Stimulated activated CD4-positive, alpha-beta T cell treated with anti-CD3 and anti-CD28 coated beads, Interleukin-4, amount 100 ng/mL, for 24 hours (primary cell): Measurements from ENCODE around the gene ZNF398.

Experiments used
- DNase-seq: peaks from one replicate; pipeline ENCODE4 v3.0.0-alpha.2; 2020

Gene ZNF398

GRCh38 chr7:149147752-149148653, 750 bp downstream of the ZNF398 start:
- peak; percentile 66 for DNase-seq

- no peak for DNase-seq
Measured at GRCh38 chr7:149150981-149151380, 3.7 kb downstream of the ZNF398 start.

- DNase-seq = no peak
Measured at GRCh38 chr7:149153346-149153745, 6.1 kb downstream of the ZNF398 start.

GRCh38 chr7:149154056-149154455, 6.8 kb downstream of the ZNF398 start:
- no peak for DNase-seq

- no peak for DNase-seq
Measured at GRCh38 chr7:149156898-149157297, 9.6 kb downstream of the ZNF398 start.

DNA sequence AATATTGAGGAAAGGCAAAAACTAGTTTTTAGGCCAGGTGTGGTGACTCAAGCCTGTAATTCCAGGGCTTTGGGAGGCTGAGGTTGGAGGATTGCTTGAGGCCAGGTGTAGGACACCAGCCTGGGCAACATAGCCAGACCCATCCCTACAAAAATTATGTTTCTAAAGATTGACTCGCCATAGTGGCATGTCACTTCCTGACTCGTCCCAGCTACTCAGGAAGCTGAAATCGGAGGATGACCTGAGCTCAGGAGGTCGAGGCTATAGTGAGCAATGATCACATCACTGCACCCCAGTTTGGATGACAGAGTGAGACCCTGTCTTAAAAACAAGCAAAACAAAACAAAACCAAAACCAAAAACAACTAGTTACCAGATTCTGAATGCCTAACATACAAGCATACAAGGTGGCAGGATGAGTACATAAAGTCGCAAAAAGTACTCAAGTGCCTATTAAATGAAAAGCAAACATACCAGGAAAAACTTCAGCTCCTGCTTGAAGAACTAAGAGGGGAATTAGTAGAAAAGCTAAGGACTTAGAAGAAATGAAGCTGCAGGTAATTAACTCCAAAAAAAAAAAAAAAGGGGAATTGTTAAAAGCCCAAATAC, 14.1 kb downstream of the ZNF398 start:
- DNase-seq = no peak

GRCh38 chr7:149166142-149166541, 18.9 kb downstream of the ZNF398 start:
- DNase-seq = no peak

DNA sequence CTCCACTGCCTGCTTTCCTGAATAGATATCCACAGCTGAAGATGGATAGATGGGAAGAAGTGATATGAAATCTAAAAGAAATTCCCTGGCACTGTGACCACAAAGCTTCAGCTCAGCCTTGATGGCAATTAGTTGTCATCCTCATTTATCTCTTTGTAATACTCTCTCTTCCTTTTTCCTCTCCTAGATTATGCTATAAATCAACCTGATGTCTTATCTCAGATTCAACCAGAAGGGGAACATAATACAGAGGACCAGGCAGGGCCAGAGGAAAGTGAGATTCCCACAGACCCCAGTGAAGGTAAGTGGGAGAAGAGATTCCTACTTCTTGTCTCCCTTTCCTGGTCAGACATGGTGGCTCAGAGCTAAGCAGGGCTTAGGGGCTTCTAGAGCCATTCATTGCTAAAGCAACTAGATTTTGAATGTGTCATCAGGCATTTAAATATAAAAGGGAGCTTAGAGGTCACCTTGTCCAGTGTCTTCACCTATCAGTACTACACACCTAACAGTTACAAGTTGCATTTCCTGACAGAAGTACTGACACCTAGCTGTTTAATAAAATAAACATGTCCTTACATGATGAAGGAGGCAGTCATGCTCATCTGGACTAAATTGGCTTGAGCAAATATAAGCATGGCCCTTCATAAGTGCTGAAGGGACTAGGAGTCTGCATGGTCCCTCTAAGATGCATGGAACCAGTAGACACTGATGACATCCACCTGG, 19.5 kb downstream of the ZNF398 start:
- no peak for DNase-seq

DNA sequence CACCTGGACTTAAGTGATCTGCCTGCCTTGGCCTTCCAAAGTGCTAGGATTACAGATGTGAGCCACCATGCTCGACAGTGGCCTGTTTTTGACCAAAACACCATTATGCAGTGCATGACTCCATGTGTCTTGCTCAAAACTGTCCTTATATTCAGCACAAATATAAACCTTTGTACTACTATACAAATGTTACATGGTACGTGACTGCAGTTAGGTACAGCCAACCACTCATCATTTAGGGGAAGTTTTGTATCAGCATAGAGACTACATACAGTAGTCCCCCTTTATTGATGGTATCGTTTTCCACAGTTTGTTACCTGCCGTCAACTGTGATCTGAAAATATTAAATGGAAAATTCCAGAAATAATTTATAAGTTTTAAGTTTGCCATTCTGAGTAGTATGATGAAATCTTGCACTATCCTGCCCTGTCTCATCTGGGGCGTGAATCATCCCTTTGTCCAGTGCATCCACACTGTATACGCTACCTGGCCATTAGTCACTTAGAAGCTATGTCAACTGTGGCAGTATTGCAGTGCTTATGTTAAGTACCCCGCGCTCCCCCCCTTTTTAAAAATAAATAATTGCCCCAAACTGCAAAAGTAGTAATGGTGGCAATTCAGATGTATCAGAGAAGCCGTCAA, 24.8 kb downstream of the ZNF398 start:
- DNase-seq = no peak

- DNase-seq = no peak
Measured at GRCh38 chr7:149172534-149172920, 25.3 kb downstream of the ZNF398 start.

DNA sequence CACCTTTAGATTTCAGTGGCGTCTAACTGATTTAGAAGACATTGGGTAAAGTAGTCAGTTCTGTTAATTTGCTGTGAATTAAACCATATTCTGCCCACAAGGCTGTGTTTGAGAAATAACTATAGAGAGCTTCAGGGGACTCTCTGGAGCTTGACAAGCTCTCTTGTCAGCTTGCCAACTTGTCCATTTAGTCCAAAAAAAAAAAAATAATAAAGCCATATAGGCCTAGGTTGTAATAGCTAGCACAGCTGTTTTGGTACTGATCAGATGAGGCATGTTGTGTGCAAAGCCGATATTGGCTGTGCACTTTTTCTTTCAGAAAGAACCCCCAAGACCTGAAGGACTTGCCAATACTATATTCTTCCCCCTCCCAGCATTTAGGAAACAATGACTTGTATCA, 27.9 kb downstream of the ZNF398 start:
- no peak for DNase-seq

GRCh38 chr7:149179241-149179640, 32.0 kb downstream of the ZNF398 start:
- no peak for DNase-seq

DNA sequence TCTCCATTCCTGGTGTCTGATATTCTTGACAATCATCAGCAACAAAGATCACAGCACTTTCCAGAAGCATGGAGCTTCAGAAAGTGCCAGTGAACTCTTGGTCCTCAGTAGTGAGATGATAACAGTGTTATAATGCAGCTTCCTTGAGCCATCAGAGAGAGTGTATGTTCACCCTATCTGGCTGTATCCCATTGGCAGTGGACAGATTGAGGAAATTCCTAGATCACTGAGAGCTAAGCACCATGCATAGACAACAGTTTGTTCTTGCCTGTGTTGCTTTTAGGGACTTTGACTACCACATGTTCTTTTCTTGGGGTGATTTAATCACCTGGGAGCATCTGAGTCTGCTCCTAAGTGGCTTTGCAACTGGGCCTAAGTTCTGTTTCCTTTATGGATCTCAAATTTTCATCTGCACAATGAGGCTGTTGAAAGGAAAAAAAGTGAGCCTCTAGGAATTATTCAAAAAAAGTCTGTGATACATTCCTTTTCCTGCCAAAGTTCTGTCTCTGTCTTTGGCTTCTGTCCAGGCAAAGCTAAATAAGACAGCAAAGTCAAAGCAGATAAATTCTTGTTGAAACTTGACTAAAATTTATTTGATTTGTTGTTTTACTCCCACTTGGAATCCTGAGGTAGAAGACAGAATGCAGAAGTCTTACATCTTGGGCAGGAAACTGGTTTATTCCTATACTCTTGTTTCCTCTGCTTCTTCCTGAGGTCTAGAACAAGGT, 33.6 kb downstream of the ZNF398 start:
- no peak for DNase-seq

DNA sequence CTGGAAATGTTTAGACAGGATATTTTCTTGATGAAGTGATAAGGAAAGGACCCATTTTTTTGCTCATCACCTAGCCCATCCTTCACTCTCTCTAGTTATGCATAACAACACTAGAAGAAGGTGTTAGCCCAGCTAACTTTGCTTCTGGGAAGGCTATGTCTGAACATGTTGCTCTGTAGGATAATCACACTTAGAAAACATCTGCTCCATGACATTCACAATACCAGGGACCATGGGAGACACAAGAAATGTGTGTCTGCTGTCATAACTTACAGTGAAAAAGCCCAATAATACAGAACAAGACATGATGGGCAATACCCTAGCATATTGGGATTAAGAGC, 34.2 kb downstream of the ZNF398 start:
- no peak for DNase-seq

GRCh38 chr7:149184274-149184673, 37.0 kb downstream of the ZNF398 start:
- no peak for DNase-seq

DNA sequence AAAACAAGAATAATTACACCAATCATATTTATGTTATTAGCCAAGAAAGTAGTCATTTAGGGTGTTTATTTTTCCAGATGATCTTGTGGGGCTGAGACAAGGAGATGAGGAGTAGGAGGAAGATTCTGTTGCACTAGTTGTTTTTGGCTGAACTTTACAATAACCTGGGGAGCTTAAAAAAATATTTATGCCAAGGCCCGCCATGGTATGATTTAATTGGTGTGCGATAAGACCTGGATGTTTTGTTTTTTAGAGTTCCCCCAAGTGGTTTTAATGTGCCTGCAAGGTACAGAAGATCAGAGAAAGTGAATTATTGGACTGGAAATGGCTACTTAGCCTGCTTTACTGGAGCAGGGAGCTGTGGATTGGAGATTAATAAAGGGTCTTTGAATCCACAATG, 41.0 kb downstream of the ZNF398 start:
- DNase-seq = no peak

- no peak for DNase-seq
Measured at GRCh38 chr7:149188637-149189259, 41.5 kb downstream of the ZNF398 start.

GRCh38 chr7:149191851-149192250, 44.6 kb downstream of the ZNF398 start:
- DNase-seq = no peak

GRCh38 chr7:149194799-149195179, 47.5 kb downstream of the ZNF398 start:
- DNase-seq = no peak

DNA sequence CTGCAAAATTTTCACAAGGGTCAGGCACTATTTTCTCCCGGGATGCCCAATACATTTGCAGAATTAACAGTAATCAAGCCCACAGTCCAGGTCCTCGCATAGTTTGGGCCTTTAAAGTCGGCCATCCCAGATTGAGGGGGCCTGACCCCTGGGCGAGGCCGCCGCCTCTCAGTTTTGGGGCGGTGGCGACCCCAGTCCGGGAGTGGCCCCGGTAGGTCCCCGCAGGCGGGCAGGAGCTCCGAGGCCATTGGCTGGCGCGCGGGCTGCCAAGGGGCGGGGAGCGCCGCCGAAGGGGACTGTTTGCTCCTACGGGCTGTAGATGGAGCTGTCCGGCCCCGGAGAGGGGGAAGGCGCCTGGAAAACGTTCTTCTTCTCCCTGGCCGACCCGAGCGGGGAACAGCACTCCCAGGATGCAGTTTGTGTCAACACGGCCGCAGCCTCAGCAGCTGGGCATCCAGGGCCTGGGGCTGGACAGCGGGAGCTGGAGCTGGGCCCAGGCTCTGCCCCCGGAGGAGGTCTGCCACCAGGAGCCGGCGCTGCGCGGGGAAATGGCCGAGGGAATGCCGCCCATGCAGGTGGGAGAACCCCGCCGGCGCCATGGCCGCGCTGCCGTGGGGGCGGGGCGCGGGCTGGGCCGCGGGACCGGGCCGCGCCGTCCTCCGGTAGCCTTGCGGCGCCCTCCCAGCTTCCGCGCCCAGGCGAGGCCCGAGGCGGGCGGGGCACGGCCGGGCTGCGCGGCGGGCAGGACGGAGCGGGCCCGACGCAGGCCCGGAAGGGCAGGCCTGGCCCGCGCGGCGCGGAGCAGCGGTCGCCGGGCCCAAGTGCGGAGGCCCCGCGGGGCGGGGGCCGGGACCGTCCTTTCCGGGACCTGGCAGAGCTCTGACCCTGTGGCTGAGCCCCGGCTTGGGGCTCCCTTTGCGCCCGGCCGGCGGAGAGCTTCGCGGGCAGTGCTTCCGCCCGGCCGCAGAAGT, 48.2 kb downstream of the ZNF398 start, which contains the start of gene ZNF282:
TSS of gene ZNF282 (plus strand) at position 367 of the 971 bp plus-strand sequence. CDS start at position 411, 44 bp downstream.
- DNase-seq = peak; percentile 82
